Measurements from ENCODE around the gene FTSJ1. TPM values are rescaled to one million over a fixed set of nuclear protein-coding genes. Genes with fewer than 3 reads are reported as not detected.
"Not testable (repeated sequence)": the region's sequence is repeated elsewhere in the genome, so short reads cannot be mapped to it uniquely, and the experiment has no call there.

The FTSJ1 gene, protein sequence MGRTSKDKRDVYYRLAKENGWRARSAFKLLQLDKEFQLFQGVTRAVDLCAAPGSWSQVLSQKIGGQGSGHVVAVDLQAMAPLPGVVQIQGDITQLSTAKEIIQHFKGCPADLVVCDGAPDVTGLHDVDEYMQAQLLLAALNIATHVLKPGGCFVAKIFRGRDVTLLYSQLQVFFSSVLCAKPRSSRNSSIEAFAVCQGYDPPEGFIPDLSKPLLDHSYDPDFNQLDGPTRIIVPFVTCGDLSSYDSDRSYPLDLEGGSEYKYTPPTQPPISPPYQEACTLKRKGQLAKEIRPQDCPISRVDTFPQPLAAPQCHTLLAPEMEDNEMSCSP
- 10 to 100 TPM; 22.1 to 22.8 (median 22.7) TPM for total RNA-seq
- long read RNA-seq, donor 1, transcript FTSJ1-202 (13 exons, 1,892 nt): major isoform, 11 of 34 reads
- long read RNA-seq, donor 1, partial matches to known transcripts: 5 of 34 reads
- long read RNA-seq, donor 1, other reads (novel, unspliced or antisense): 18 of 34 reads
- long read RNA-seq, donor 2, transcript FTSJ1-202 (13 exons, 1,892 nt): major isoform, 7 of 19 reads
- long read RNA-seq, donor 2, partial matches to known transcripts: 3 of 19 reads
- long read RNA-seq, donor 2, other reads (novel, unspliced or antisense): 9 of 19 reads

DNA sequence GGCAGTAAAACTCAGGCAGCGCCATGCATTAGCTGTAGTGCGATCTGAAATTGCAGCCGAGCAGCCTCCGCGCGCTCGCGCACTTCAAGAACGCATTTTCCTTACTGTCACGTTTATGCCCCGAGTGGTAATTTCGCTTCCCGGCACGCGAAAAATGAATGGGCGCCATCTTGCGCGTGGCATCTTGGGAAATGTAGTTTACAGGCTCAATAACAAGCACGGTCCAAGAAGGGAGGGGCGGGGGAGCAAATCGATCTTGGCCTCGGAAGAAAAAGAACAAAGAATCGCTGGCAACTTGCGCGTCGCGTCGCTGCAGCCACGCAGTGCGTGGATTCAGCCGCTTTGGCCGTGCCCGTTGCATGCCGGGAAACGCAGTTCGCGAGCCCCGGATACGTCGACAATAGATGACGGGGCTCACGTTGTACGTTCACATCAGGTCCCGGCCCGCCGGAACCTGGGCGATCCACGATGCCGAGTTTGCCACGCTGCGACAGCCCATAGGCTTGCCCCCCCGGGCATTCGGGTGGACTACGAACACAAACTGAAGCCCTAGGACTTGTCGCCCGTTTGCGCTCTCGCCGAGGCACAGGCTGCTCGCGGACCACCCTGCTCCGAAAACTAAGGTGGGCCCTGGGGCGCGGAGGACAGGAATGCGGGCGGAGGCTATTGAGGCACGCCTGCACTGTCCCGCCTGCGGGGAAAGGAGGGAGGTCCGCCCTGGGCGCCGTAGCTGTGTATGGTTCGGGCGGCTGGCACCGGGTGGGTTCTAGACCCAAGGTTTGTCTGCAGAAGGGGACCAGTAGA lies at the start of gene FTSJ1:
Gene FTSJ1, plus strand, starts transcription at position 426 of the 804 bp plus-strand sequence. CDS start 1,849 bp downstream, outside the sequence.
- no peaks in the 10 kb centered on the region for H3K36me3 ChIP-seq (ENCODE audit: low read depth)
- ATAC-seq: peak; percentile 96

DNA sequence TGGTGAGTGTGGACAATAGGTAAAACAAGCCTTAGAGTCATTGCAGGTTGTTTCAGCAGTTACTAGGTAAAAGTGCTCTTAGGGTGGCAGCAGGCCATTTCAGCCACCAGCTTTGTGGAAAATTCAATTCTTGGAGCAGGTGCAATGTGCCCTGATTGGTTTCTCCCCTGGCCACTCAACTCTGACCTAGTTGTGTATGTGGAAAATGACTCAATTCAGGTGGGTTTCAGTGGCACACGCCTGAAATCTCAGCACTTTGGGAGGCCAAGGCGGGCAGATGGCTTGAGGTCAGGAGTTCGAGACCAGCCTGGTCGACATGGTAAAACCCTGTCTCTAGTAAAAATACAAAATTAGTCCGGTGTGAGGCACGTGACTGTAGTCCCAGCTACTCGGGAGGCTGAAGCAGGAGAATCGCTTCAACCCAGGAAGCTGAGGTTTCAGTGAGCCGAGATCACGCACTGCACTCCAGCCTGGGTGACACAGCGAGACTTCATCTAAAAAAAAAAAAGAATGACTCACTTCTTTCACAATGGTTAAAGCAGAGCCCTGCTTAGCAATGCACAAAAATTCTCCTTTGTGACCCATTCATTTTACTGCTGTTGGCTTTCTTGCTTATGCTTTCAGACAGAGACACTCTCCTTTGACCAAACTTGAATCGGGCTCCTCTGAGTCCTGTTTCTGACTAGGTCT lies 48.8 kb upstream of the FTSJ1 start:
- H3K4me3 ChIP-seq; H3K9me3 ChIP-seq; intact Hi-C loops (cut with DNase I, micrococcal nuclease); ATAC-seq; DNase-seq; H3K36me3 ChIP-seq (ENCODE audit: low read depth); H3K4me1 ChIP-seq (ENCODE audit: low read depth): not testable (repeated sequence)

More for the DNA sequence above, at the start of gene FTSJ1:
- Histone ChIP-seq H3K4me3 (peak within 1 kb of the TSS; percentile 51), H3K9me3 (no peaks in the 10 kb centered on the region), H3K4me1 (ENCODE audit: low read depth) (no peaks in the 10 kb centered on the region)
- TF ChIP-seq, protein P1, sequence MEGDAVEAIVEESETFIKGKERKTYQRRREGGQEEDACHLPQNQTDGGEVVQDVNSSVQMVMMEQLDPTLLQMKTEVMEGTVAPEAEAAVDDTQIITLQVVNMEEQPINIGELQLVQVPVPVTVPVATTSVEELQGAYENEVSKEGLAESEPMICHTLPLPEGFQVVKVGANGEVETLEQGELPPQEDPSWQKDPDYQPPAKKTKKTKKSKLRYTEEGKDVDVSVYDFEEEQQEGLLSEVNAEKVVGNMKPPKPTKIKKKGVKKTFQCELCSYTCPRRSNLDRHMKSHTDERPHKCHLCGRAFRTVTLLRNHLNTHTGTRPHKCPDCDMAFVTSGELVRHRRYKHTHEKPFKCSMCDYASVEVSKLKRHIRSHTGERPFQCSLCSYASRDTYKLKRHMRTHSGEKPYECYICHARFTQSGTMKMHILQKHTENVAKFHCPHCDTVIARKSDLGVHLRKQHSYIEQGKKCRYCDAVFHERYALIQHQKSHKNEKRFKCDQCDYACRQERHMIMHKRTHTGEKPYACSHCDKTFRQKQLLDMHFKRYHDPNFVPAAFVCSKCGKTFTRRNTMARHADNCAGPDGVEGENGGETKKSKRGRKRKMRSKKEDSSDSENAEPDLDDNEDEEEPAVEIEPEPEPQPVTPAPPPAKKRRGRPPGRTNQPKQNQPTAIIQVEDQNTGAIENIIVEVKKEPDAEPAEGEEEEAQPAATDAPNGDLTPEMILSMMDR (IDR thresholded peaks at IDR 0.05): no peak
- intact Hi-C loops (cut with DNase I, micrococcal nuclease): no loop called here
- peak; percentile 88 to 93 (median 90) for DNase-seq

DNA sequence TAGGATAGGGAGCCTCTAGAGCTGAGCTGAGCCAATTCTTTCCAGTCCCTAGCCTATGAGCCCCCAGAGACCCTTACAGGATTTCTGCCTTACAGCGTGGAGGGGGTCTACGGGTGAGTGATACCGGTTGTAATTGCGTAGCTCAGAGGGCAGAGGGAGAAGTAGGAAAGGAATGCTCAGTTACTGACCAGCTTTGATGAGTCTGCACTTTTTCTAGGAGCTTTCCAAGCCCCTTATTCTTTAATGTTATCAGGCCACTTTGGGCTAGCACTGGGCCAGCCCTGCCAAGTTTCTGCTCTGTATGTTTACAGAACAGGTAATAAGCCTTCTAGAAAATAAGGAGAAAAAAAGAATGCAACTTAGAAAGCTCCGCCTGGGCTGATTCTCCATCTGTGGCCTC lies 46.4 kb upstream of the FTSJ1 start:
- H3K36me3 ChIP-seq (ENCODE audit: low read depth); intact Hi-C loops (cut with DNase I, micrococcal nuclease); H3K4me1 ChIP-seq (ENCODE audit: low read depth); H3K9me3 ChIP-seq; ATAC-seq; DNase-seq; H3K4me3 ChIP-seq: not testable (repeated sequence)

DNA sequence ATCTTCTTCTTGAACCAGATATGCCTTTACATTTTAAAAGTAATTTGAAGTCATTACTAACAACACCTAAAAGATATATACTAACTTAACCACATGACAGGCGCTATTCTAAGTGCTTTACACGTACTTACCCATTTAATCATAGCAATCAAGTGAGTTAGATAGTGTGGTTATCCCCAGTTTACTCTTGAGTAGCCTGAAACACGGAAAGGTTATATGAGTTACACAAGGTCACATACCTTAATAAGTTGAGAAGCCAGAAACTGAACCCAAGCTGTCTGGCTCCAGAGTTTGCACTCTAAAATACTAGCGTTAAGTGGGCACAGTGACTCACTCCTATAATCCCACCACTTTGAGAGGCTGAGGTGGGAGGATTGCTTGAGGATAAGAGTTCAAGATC lies 45.8 kb upstream of the FTSJ1 start:
- intact Hi-C loops (cut with DNase I, micrococcal nuclease); ATAC-seq; H3K36me3 ChIP-seq (ENCODE audit: low read depth); H3K4me3 ChIP-seq; DNase-seq; H3K4me1 ChIP-seq (ENCODE audit: low read depth); H3K9me3 ChIP-seq: not testable (repeated sequence)

DNA sequence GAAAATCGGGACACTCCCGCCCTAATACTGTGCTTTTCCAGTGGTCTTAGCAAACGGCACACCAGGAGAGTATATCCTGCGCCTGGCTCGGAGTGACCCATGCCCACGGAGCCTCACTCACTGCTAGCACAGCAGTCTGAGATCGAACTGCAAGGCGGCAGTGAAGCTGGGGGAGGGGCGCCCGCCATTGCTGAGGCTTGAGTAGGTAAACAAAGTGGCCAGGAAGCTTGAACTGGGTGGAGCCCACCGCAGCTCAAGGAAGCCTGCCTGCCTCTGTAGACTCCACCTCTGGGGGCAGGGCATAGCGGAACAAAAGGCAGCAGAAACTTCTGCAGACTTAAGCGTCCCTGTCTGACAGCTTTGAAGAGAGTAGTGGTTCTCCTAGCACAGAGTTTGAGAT lies 42.3 kb upstream of the FTSJ1 start:
- ATAC-seq; H3K9me3 ChIP-seq; H3K4me3 ChIP-seq; H3K4me1 ChIP-seq (ENCODE audit: low read depth); intact Hi-C loops (cut with DNase I, micrococcal nuclease); H3K36me3 ChIP-seq (ENCODE audit: low read depth): not testable (repeated sequence)
- peak; percentile 2 to 51 (median 27) for DNase-seq

DNA sequence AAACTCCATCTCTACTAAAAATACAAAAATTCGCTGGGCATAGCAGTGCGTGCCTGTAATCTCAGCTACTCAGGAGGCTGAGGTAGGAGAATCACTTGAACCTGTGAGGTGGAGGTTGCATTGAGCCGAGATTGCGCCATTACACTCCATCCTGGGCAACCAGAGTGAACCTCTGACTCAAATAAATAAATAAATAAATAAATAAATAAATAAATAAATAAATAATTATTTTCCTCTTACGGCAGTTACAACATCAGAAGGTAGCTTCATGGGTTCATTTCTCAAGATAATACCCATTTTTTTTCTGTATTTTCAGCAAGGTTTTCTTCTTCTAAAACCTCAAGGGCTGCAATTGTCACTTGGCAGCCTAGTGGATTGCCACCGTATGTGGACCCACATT lies 28.8 kb upstream of the FTSJ1 start:
- H3K9me3 ChIP-seq; H3K36me3 ChIP-seq (ENCODE audit: low read depth); H3K4me1 ChIP-seq (ENCODE audit: low read depth); ATAC-seq; DNase-seq; H3K4me3 ChIP-seq; intact Hi-C loops (cut with DNase I, micrococcal nuclease): not testable (repeated sequence)

DNA sequence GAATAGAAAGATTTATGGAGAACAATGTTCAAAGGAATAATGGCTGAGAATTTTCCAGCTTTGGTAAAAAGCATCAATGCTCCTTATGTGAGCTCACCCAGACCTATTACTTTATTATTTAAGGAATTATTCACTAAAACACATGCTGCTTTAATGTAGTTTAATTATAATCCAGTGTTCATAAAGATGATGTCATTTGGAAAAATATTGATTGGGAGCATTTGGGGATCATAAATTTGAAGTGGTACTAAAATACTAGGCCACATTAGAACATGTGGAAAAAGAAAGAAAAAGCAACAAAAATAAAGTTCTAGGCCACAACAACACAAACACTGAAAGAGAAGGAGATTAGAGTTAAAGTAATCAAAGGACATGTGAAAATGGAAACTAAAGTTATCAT lies 25.9 kb upstream of the FTSJ1 start:
- H3K4me1 ChIP-seq (ENCODE audit: low read depth): no peaks in the 10 kb centered on the region
- no peaks in the 10 kb centered on the region for H3K9me3 ChIP-seq
- ATAC-seq: no peak
- no peak overlapping the region for H3K4me3 ChIP-seq
- DNase-seq: no peak
- TF ChIP-seq, protein P1 (IDR thresholded peaks at IDR 0.05): no peak
- no peaks in the 10 kb centered on the region for H3K36me3 ChIP-seq (ENCODE audit: low read depth)
- intact Hi-C loops (cut with DNase I, micrococcal nuclease): no loop called here

Data from mucosa of descending colon (tissue), 3 donors.